H9 (cell line): ENCODE data around the gene GTF3C5. TPM values are rescaled to one million over a fixed set of nuclear protein-coding genes. Genes with fewer than 3 reads are reported as not detected.

Source experiments
- DNase-seq: peaks from one replicate; pipeline ENCODE4 v3.0.0-alpha.2; 2017
- H2AFZ ChIP-seq: one replicate; pipeline ENCODE4 v1.6.1; 2013; ENCODE audit warnings: mild to moderate bottlenecking, low read length, control low read depth, moderate library complexity
- H2AK5ac ChIP-seq: 2 replicates; pipeline ENCODE4 v1.6.1; 2013; ENCODE audit warnings: low read length, control low read depth, mixed read lengths; ENCODE audit not compliant: insufficient read length
- H2BK120ac ChIP-seq: one replicate; pipeline ENCODE4 v1.6.1; 2013; ENCODE audit warnings: low read depth, mild to moderate bottlenecking, low read length, control low read depth, inconsistent platforms; ENCODE audit not compliant: poor library complexity, severe bottlenecking
- H2BK12ac ChIP-seq: 2 replicates; pipeline ENCODE4 v1.6.1; 2013; ENCODE audit warnings: low read length, control low read depth, mixed read lengths, low read depth; ENCODE audit not compliant: insufficient read length
- H2BK15ac ChIP-seq: 2 replicates; pipeline ENCODE4 v1.6.1; 2013; ENCODE audit warnings: low read depth, low read length, control low read depth
- H2BK20ac ChIP-seq: one replicate; pipeline ENCODE4 v1.6.1; 2013; ENCODE audit warnings: low read depth, mild to moderate bottlenecking, low read length, control low read depth, inconsistent platforms; ENCODE audit not compliant: poor library complexity, severe bottlenecking
- H2BK5ac ChIP-seq: 2 replicates; pipeline ENCODE4 v1.6.1; 2013; ENCODE audit warnings: low read length, control low read depth, mixed read lengths; ENCODE audit not compliant: insufficient read length
- H3K14ac ChIP-seq: 2 replicates; pipeline ENCODE4 v1.6.1; 2013; ENCODE audit warnings: low read length, control low read depth; ENCODE audit not compliant: insufficient read depth
- H3K18ac ChIP-seq: 2 replicates; pipeline ENCODE4 v1.6.1; 2013; ENCODE audit warnings: low read depth, mild to moderate bottlenecking, mixed read lengths, low read length, control low read depth; ENCODE audit not compliant: insufficient read length
- H3K23ac ChIP-seq: 2 replicates; pipeline ENCODE4 v1.6.1; 2013; ENCODE audit warnings: low read length, control low read depth, mixed read lengths, low read depth; ENCODE audit not compliant: insufficient read length
- H3K23me2 ChIP-seq: 2 replicates; pipeline ENCODE4 v1.6.1; 2013; ENCODE audit warnings: low read depth, mild to moderate bottlenecking, mixed read lengths, low read length, control low read depth; ENCODE audit not compliant: insufficient read length, poor library complexity, severe bottlenecking
- H3K27ac ChIP-seq: 2 replicates; pipeline ENCODE4 v1.5.1; 2013; ENCODE audit warnings: low read length, control low read depth, mixed read lengths, low read depth; ENCODE audit not compliant: insufficient read length
- H3K27me3 ChIP-seq: 2 replicates; pipeline ENCODE4 v1.6.1; 2013; ENCODE audit warnings: low read length, control low read depth, inconsistent platforms; ENCODE audit not compliant: insufficient read depth
- H3K4ac ChIP-seq: 2 replicates; pipeline ENCODE4 v1.6.1; 2013; ENCODE audit warnings: low read depth, mild to moderate bottlenecking, control low read depth, inconsistent platforms, low read length, moderate library complexity
- H3K4me1 ChIP-seq: 2 replicates; pipeline ENCODE4 v1.6.1; 2013; ENCODE audit warnings: low read length, control low read depth, inconsistent platforms; ENCODE audit not compliant: insufficient read depth
- H3K4me2 ChIP-seq: 2 replicates; pipeline ENCODE4 v1.6.1; 2013; ENCODE audit warnings: low read length, control low read depth, mixed read lengths; ENCODE audit not compliant: insufficient read length, insufficient read depth
- H3K56ac ChIP-seq: 2 replicates; pipeline ENCODE4 v1.6.1; 2013; ENCODE audit warnings: low read depth, mild to moderate bottlenecking, mixed read lengths, low read length, control low read depth; ENCODE audit not compliant: insufficient read length
- H3K79me1 ChIP-seq: 2 replicates; pipeline ENCODE4 v1.6.1; 2013; ENCODE audit warnings: low read depth, mild to moderate bottlenecking, moderate library complexity, low read length, control low read depth, inconsistent platforms; ENCODE audit not compliant: insufficient read depth, poor library complexity, severe bottlenecking
- H3K79me2 ChIP-seq: 2 replicates; pipeline ENCODE4 v1.6.1; 2013; ENCODE audit warnings: low read length, control low read depth, inconsistent platforms; ENCODE audit not compliant: insufficient read depth
- H3K9ac ChIP-seq: 2 replicates; pipeline ENCODE4 v1.6.1; 2013; ENCODE audit warnings: low read length, control low read depth, mixed read lengths; ENCODE audit not compliant: insufficient read length; ENCODE audit errors: extremely low read depth
- H3K9me3 ChIP-seq: one replicate; pipeline ENCODE4 v1.6.1; 2013; ENCODE audit warnings: low read depth, low read length, inconsistent platforms; ENCODE audit not compliant: control insufficient read depth
- H3T11ph ChIP-seq: one replicate; pipeline ENCODE4 v1.6.1; 2013; ENCODE audit warnings: mild to moderate bottlenecking, low read length, control low read depth, inconsistent platforms
- H4K20me1 ChIP-seq: one replicate; pipeline ENCODE4 v1.6.1; 2013; ENCODE audit not compliant: control insufficient read depth, insufficient read length, insufficient read depth
- H4K5ac ChIP-seq: 2 replicates; pipeline ENCODE4 v1.6.1; 2013; ENCODE audit warnings: low read depth, mild to moderate bottlenecking, mixed read lengths, low read length, control low read depth; ENCODE audit not compliant: insufficient read length
- H4K8ac ChIP-seq: replicated peaks from 2 replicates; pipeline ENCODE4 v1.6.1; 2013; ENCODE audit warnings: low read length, control low read depth, mixed read lengths, low read depth; ENCODE audit not compliant: insufficient read length
- H4K91ac ChIP-seq: 2 replicates; pipeline ENCODE4 v1.6.1; 2013; ENCODE audit warnings: low read depth, mild to moderate bottlenecking, moderate library complexity, mixed read lengths, low read length, control low read depth; ENCODE audit not compliant: insufficient read length
- H3K27ac Mint-ChIP-seq, 3 experiments: 2 replicates in 2 of 3; 3 replicates in 1 of 3; pipeline ENCODE4 v1.8.0; 2020 to 2021; ENCODE audit warnings: mixed read lengths in 3 of 3, mild to moderate bottlenecking in 1 of 3, moderate library complexity in 1 of 3
- H3K27me3 Mint-ChIP-seq: 2 replicates; pipeline ENCODE4 v1.8.0; 2021; ENCODE audit warnings: low read depth, mild to moderate bottlenecking, moderate library complexity, mixed read lengths
- H3K36me3 Mint-ChIP-seq, 3 experiments: 2 replicates in 2 of 3; 3 replicates in 1 of 3; pipeline ENCODE4 v1.8.0; 2020 to 2021; ENCODE audit warnings: low read depth in 3 of 3, mixed read lengths in 3 of 3; ENCODE audit not compliant: insufficient read depth in 1 of 3
- H3K4me1 Mint-ChIP-seq, 2 experiments: 2 replicates each; pipeline ENCODE4 v1.8.0; 2020; ENCODE audit warnings: mixed read lengths in 2 of 2
- H3K4me3 Mint-ChIP-seq, 2 experiments: 2 replicates in 1 of 2; 3 replicates in 1 of 2; pipeline ENCODE4 v1.8.0; 2020 to 2021; ENCODE audit warnings: mild to moderate bottlenecking in 2 of 2, mixed read lengths in 2 of 2, moderate library complexity in 1 of 2
- H3K9me3 Mint-ChIP-seq, 2 experiments: 2 replicates in 1 of 2; 3 replicates in 1 of 2; pipeline ENCODE4 v1.8.0; 2020; ENCODE audit warnings: mild to moderate bottlenecking in 2 of 2, mixed read lengths in 2 of 2, moderate library complexity in 1 of 2
- CTCF ChIP-seq: fragments of 200-600 bp; sonication (generic); conservative IDR thresholded peaks from 3 replicates; pipeline ENCODE4 v1.8.0; 2021; ENCODE audit warnings: antibody characterized with exemption, mild to moderate bottlenecking
- WGBS: extraction: QIAGEN DNeasy Blood & Tissue Kit; methylation state at CpG from one replicate; pipeline ENCODE4 v1.1.7; 2013; ENCODE audit warnings: missing lambda C conversion rate, low lambda C conversion rate, mixed read lengths; ENCODE audit not compliant: insufficient read length; ENCODE audit errors: extremely low coverage; 5-methylcytosine and 5-hydroxymethylcytosine counted together
- total RNA-seq: library from RNA; stranded (reverse); gene quantifications from 2 replicates; pipeline ENCODE4 v1.2.1, GENCODE V29; 2021

GTF3C5 gene
- total RNA-seq, 1 experiment from 2014 or later: 88.9 TPM

- H3K14ac ChIP-seq: no peak overlapping the region
These were observed 47.2 kb upstream of the GTF3C5 start for GRCh38 chr9:132983491-132984201.

More at GRCh38 chr9:132983491-132984201, 47.2 kb upstream of the GTF3C5 start:
- no peaks in the 10 kb centered on the region for H3K9me3 ChIP-seq
- peaks cover 4% of the 10 kb centered on the region; the same call in 1 of the 2 replicates for H3K27me3 ChIP-seq
- no peak overlapping the region for H2AK5ac ChIP-seq
- H2BK5ac ChIP-seq: no peak overlapping the region
- H2AFZ ChIP-seq: no peak overlapping the region
- no peak overlapping the region for H2BK20ac ChIP-seq
- H3K4me3 Mint-ChIP-seq: no peak overlapping the region; a peak in 1 of 5 replicates
- no peak overlapping the region for H4K8ac ChIP-seq
- H4K91ac ChIP-seq: no peak overlapping the region
- H3K27me3 Mint-ChIP-seq: peaks cover 63% of the 10 kb centered on the region
- H3K79me2 ChIP-seq: no peaks in the 10 kb centered on the region
- no peaks in the 10 kb centered on the region for H3K23me2 ChIP-seq
- peaks cover 9 to 10% of the 10 kb centered on the region in 2 experiments for H3K4me1 Mint-ChIP-seq
- no peaks in the 10 kb centered on the region for H3K79me1 ChIP-seq
- no peak overlapping the region for H3K18ac ChIP-seq
- no peaks in the 10 kb centered on the region for H3K36me3 Mint-ChIP-seq
- no peak overlapping the region for H3K4me2 ChIP-seq
- no peak overlapping the region for H3K23ac ChIP-seq
- WGBS: no CpG with 5 or more reads among the region's 11 CpGs
- no peak overlapping the region for H3K27ac ChIP-seq
- H3K9me3 Mint-ChIP-seq: no peaks in the 10 kb centered on the region; a peak in 1 of 5 replicates
- no peak overlapping the region for H2BK120ac ChIP-seq
- H3T11ph ChIP-seq: no peak overlapping the region
- no peak for DNase-seq
- H4K20me1 ChIP-seq: no peaks in the 10 kb centered on the region
- H2BK15ac ChIP-seq: no peak overlapping the region
- no peak overlapping the region for H4K5ac ChIP-seq
- no peak overlapping the region for H3K9ac ChIP-seq
- H3K4ac ChIP-seq: no peak overlapping the region
- no peak overlapping the region for H3K27ac Mint-ChIP-seq
- no peak overlapping the region for H3K56ac ChIP-seq
- H2BK12ac ChIP-seq: no peak overlapping the region
- no peaks in the 10 kb centered on the region for H3K4me1 ChIP-seq
- no peak for TF ChIP-seq CTCF
